GM21447 (cell line): Measurements from ENCODE around the gene GTSE1.

Experiments used
- ATAC-seq: cut with Tn5 transposase; IDR thresholded peaks from one replicate; pipeline ENCODE4 v1.9.1; 2021; ENCODE audit not compliant: unreplicated experiment

Gene GTSE1

GRCh38 chr22:46377525-46378425 is 81.1 kb downstream of the GTSE1 start:
- ATAC-seq: no peak

GRCh38 chr22:46378426-46379065 is 81.9 kb downstream of the GTSE1 start:
- no peak for ATAC-seq

GRCh38 chr22:46379066-46379930 is 82.6 kb downstream of the GTSE1 start:
- ATAC-seq: no peak

- ATAC-seq: no peak
Observed at GRCh38 chr22:46380069-46380468, 83.4 kb downstream of the GTSE1 start.
